ENCODE results near the gene C22orf31.

Gene C22orf31

DNA sequence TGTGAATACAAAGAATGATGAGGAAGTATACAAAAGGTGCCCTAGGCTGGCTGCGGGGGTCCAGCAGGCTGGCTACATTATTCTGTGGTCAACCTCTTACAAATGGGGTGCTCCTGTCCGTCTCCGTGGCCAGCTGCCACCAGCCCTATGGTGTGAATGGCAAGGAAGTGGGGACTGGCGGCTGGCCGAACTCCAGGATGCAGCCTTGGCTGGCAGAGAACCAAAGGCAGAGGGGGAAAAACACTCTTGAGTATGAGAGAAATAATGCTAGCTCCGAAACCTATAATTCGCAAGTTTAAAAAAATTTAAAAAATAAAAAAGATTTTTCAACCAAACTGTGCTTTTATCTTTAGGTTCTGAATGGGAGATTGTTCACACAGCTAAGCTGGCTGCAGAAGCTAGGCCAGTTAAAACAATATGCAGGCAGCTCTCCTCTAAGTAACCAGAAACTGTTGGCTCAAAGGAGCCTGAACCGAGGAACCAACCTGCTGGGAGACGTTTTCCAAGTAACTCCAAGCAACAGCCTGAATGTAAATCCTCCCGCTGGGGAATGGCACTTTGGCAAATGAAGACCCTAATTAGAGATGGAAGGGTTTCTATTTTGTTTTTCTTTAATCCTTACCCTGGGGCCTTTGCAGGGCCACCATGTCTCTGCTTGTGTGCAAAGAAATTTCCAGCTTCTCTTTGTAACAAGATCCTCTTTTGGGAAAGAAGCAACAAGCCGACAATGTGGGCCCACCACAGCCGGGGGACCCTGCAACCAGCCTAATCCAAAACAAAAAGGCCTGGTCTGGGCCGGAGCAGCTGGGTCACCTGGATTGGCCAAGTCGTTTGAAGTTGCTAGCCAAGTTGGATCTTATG, 50.2 kb downstream of the C22orf31 start:
- TF ChIP-seq, protein P1, sequence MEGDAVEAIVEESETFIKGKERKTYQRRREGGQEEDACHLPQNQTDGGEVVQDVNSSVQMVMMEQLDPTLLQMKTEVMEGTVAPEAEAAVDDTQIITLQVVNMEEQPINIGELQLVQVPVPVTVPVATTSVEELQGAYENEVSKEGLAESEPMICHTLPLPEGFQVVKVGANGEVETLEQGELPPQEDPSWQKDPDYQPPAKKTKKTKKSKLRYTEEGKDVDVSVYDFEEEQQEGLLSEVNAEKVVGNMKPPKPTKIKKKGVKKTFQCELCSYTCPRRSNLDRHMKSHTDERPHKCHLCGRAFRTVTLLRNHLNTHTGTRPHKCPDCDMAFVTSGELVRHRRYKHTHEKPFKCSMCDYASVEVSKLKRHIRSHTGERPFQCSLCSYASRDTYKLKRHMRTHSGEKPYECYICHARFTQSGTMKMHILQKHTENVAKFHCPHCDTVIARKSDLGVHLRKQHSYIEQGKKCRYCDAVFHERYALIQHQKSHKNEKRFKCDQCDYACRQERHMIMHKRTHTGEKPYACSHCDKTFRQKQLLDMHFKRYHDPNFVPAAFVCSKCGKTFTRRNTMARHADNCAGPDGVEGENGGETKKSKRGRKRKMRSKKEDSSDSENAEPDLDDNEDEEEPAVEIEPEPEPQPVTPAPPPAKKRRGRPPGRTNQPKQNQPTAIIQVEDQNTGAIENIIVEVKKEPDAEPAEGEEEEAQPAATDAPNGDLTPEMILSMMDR (IDR thresholded peaks at IDR 0.05; ENCODE audit: low read depth, low read length, missing control alignments): no peak
- H3K4me3 ChIP-seq (replicated peaks; ENCODE audit: low read depth, low read length): no peak overlapping the region
- no peak for DNase-seq (ENCODE audit: extremely low read depth, low read depth)

DNA sequence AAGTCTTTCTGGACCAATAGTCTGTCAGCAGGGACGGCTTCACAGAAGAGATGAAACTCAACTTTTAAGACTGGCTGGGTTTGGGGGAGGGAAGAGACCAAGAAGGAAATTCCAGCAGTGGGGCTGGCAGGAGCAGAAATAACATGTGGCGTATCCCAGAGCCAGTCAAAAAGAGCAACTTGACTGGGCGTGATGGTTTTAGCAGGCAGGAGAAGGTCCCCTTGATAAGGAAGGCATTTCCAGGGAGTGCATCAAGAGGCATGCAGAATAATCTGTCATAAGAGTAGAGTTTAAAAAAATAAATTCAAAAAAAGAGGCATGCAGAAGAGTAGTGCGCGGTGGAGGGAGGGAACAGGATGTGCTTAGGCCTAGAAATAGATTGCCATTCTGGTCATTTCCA, 52.5 kb downstream of the C22orf31 start:
- no peak overlapping the region for H3K4me3 ChIP-seq (replicated peaks; ENCODE audit: low read depth, low read length)
- no peak for DNase-seq (ENCODE audit: extremely low read depth, low read depth)
- TF ChIP-seq, protein P1 (IDR thresholded peaks at IDR 0.05; ENCODE audit: low read depth, low read length, missing control alignments): no peak
